ENCODE data around the gene SNRPD3. TPM values are rescaled to one million over a fixed set of nuclear protein-coding genes. Genes with fewer than 3 reads are reported as not detected.
A peak's percentile ranks its signal among the peaks of the same experiment; 100 is the strongest.

Gene SNRPD3
- total and polyA plus RNA-seq, 9 of the 15 experiments (the other 6 are each of a cell fraction or from before 2014, with no cell fraction given), result 131 to 366 (median 274) TPM

GRCh38 chr22:24540470-24540869, 15.3 kb upstream of the SNRPD3 start:
- no peak overlapping the region for H3K27ac ChIP-seq (ENCODE audit: extremely low read depth, low read depth, low read length)
- H3K9ac ChIP-seq (ENCODE audit: insufficient read depth in 1 of 2, low read depth in 2 of 2, low read length in 2 of 2), result no peak overlapping the region
- in situ Hi-C loops (cut with MboI) (no loop called here), intact Hi-C loops (cut with micrococcal nuclease) (no loop called here)
- no peaks in the 10 kb centered on the region for H3K9me3 ChIP-seq (replicated peaks; ENCODE audit: control insufficient read depth, insufficient read depth, low read depth, low read length)
- ATAC-seq (no peak), FAIRE-seq (no peak), DNase-seq (ENCODE audit: extremely low read depth in 1 of 4, low spot score in 3 of 4) (no peak)
- peaks cover 47% of the 10 kb centered on the region; the same call in 2 of the 3 replicates for H3K36me3 ChIP-seq (ENCODE audit: control insufficient read depth, insufficient read depth, low read length)
- CTCF ChIA-PET (ENCODE audit: low intra/inter-chr PET ratio), result no interaction called here
- no peaks in the 10 kb centered on the region for H4K20me1 ChIP-seq (replicated peaks; ENCODE audit: control insufficient read depth, insufficient read depth, low read length)
- no peak overlapping the region for H3K4me3 ChIP-seq
- H3K9me1 ChIP-seq (ENCODE audit: control insufficient read depth, insufficient read depth, low read length), result no peaks in the 10 kb centered on the region
- no peak overlapping the region for H3K4me2 ChIP-seq (ENCODE audit: insufficient read depth, low read length)
- no peaks in the 10 kb centered on the region for H3K79me2 ChIP-seq (ENCODE audit: control insufficient read depth, insufficient read depth, low read length)
- TSS peak; percentile 52 for BruUV-seq (replicated peaks)
- H3K4me1 ChIP-seq (replicated peaks in 1 of 2; ENCODE audit: control insufficient read depth in 2 of 2, insufficient read depth in 2 of 2, low read length in 2 of 2), result peaks cover 0 to 4% of the 10 kb centered on the region in 2 experiments; a peak in 1 of 5 replicates
- H3K27me3 ChIP-seq (ENCODE audit: control insufficient read depth in 2 of 2, insufficient read depth in 2 of 2, low read length in 2 of 2), result no peaks in the 10 kb centered on the region
- 96% methylated on average over 2 of the region's 2 CpGs for WGBS (ENCODE audit: insufficient coverage, low coverage, missing lambda C conversion rate)
- H2AFZ ChIP-seq (ENCODE audit: low read depth, low read length), result no peak overlapping the region
- POLR2A ChIA-PET, result interaction anchor here (1.1 to 1.8 kb wide), 3 partner anchors 9 to 14 kb away, joined by 6 to 13 read pairs (median 7); partner anchors contain the start of gene GUCD1
- TF ChIP-seq BDP1 (IDR thresholded peaks at IDR 0.05; ENCODE audit: insufficient read depth, insufficient read length) (no peak), ZNF407 (IDR thresholded peaks at IDR 0.05; ENCODE audit: low read depth) (no peak), ZMIZ1 (IDR thresholded peaks at IDR 0.05; ENCODE audit: low read depth in 2 of 2, low read length in 2 of 2) (no peak), ZNF175 (CRISPR knock-in tag; IDR thresholded peaks at IDR 0.05; ENCODE audit: low read depth) (no peak), CREM (IDR thresholded peaks at IDR 0.05; ENCODE audit: low read depth) (no peak), RAD21 (CRISPR knock-in tag; conservative IDR thresholded peaks at IDR 0.05 in 1 of 2, IDR thresholded peaks at IDR 0.05 in 1 of 2) (no peak), MEIS2 (IDR thresholded peaks at IDR 0.05; ENCODE audit: partially characterized antibody) (no peak), DLX4 (CRISPR knock-in tag; IDR thresholded peaks at IDR 0.05) (no peak), NONO (IDR thresholded peaks at IDR 0.05; ENCODE audit: low read depth in 2 of 2, low read length in 1 of 2) (no peak)
